IPS DF 6.9 (cell line): ENCODE data around the gene PRICKLE4.
"Not testable (repeated sequence)": the region's sequence is repeated elsewhere in the genome, so short reads cannot be mapped to it uniquely, and the experiment has no call there.

Source experiments
- DNase-seq: peaks from one replicate; pipeline ENCODE4 v3.0.0-alpha.2; 2013; ENCODE audit warnings: low read depth, low spot score
- H3K27ac ChIP-seq: one replicate; pipeline ENCODE4 v1.5.1; 2013; ENCODE audit warnings: low read length, control low read depth
- H3K27me3 ChIP-seq: 2 replicates; pipeline ENCODE4 v1.6.1; 2013; ENCODE audit warnings: mild to moderate bottlenecking, low read length; ENCODE audit not compliant: control insufficient read depth, insufficient read depth
- H3K36me3 ChIP-seq: 2 replicates; pipeline ENCODE4 v1.6.1; 2013; ENCODE audit warnings: low read length; ENCODE audit not compliant: control insufficient read depth, insufficient read depth
- H3K4me1 ChIP-seq: 2 replicates; pipeline ENCODE4 v1.6.1; 2013; ENCODE audit warnings: low read length; ENCODE audit not compliant: control insufficient read depth, insufficient read depth
- H3K4me3 ChIP-seq: 2 replicates; pipeline ENCODE4 v1.5.1; 2013; ENCODE audit warnings: mild to moderate bottlenecking, low read length
- H3K9me3 ChIP-seq: 2 replicates; pipeline ENCODE4 v1.6.1; 2013; ENCODE audit warnings: low read length, inconsistent platforms; ENCODE audit not compliant: control insufficient read depth, insufficient read depth
- WGBS: extraction: QIAGEN DNeasy Blood & Tissue Kit; methylation state at CpG from one replicate; pipeline ENCODE4 v1.1.7; 2013; ENCODE audit warnings: mixed read lengths, missing lambda C conversion rate; ENCODE audit not compliant: insufficient read length, insufficient coverage; 5-methylcytosine and 5-hydroxymethylcytosine counted together

The PRICKLE4 gene

DNA sequence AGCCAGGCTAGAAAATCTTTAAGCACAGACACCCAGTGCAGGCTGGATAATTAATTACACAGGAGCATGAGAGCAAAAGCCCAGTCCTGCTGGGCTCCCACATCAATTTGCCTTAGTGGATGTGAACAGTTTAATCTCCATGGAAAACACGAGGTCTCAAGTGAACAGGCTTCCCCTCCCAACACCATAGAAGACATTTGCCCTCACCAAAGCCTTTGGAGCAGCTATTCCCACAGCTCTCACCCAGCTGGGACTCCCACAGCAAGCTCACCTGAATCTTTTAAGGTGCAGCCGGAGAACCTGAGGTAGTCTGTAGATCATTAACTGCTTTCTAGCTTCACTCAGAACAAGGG is 19.0 kb downstream of the PRICKLE4 start:
- Histone ChIP-seq H3K27me3 (no peaks in the 10 kb centered on the region), H3K36me3 (peaks cover 2% of the 10 kb centered on the region; the same call in 1 of the 2 replicates), H3K27ac (no peak overlapping the region), H3K4me1 (no peaks in the 10 kb centered on the region), H3K9me3 (no peaks in the 10 kb centered on the region), H3K4me3 (no peak overlapping the region)
- no peak for DNase-seq
- whole genome bisulfite sequencing, result no CpG with 5 or more reads among the region's 2 CpGs

DNA sequence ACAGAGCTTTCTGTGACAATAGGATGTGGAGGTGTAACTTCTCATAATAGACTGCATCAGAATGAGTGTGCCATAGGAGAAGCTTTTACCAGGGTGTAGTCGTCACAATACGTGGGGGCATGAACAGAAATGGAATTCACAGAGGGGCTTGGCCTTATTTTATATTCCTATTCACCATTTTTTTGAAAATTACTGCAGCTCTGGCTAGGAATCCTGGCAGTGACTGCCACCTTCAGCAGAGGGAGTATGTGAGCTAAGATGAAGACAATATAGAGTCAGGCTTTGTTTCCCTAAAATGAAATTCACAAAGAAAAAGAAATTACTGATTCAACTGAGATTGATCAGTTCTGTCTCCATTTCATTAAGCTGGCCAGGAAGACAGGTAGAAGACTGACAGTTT is 20.8 kb downstream of the PRICKLE4 start:
- H3K27me3 ChIP-seq, result no peaks in the 10 kb centered on the region
- H3K4me1 ChIP-seq, result no peaks in the 10 kb centered on the region
- H3K27ac ChIP-seq, result no peak overlapping the region
- H3K4me3 ChIP-seq, result no peak overlapping the region
- no peaks in the 10 kb centered on the region for H3K9me3 ChIP-seq
- H3K36me3 ChIP-seq, result peaks cover 7% of the 10 kb centered on the region
- no CpG with 5 or more reads among the region's 2 CpGs for WGBS
- no peak for DNase-seq

DNA sequence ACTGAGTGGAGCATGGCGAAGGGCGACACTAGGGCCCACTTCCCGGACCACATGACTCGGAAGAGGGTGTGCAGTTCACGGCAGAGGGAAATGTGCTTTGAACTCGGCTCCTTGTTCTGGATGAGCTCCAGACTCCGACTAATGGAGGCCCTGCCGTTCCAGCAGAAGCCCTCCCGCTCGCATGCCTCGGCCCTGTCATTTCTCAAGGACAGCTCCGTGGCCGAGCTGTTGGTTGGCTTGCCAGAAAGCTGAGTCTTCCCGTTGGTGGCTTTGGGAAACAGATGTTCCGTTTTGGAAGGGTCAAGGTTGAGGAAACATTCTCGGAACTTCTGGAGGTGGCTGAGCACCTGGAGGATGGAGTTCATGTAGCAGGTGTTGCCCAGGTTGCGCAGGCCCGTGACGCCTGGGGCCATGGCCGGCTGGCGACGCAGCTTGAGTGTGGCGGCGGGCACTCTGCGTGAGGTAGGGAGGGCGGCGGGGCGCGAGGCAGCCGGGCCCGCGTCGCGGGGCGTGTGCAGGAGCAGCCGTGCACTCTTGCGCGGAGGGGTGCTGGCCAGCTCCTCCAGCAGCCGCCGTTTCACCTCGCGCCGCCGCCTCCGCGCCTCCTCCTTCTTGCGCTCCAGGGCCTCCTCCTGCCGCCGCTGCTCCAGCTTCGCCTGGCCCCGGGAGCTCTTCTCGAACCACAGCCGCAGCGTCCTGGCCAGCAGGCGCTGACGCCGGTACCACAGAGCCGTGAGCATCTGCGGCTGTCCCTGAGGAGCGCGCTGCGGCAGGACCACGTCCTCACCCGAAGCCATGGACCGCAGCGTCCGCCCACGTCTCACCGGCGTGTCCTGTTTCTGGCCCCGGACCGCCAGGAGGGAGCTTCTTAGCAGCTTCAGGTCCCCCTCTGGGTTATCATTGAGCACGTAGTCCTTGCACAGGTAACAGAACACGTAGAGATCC is 25.5 kb downstream of the PRICKLE4 start:
- Histone ChIP-seq H3K4me1 (no peaks in the 10 kb centered on the region), H3K9me3 (no peaks in the 10 kb centered on the region), H3K4me3 (no peak overlapping the region), H3K27ac (no peak overlapping the region), H3K36me3 (peaks cover 7% of the 10 kb centered on the region), H3K27me3 (no peaks in the 10 kb centered on the region)
- no CpG with 5 or more reads among the region's 74 CpGs for WGBS
- DNase-seq, result no peak

GRCh38 chr6:41811095-41811494 is 30.5 kb downstream of the PRICKLE4 start:
- no peaks in the 10 kb centered on the region for H3K27me3 ChIP-seq
- no peak overlapping the region for H3K27ac ChIP-seq
- WGBS, result no CpG with 5 or more reads among the region's 3 CpGs
- H3K4me1 ChIP-seq, result no peaks in the 10 kb centered on the region
- H3K4me3 ChIP-seq, result no peak overlapping the region
- DNase-seq, result no peak
- no peaks in the 10 kb centered on the region; the same call in 1 of the 2 replicates for H3K36me3 ChIP-seq
- H3K9me3 ChIP-seq, result no peaks in the 10 kb centered on the region

GRCh38 chr6:41811946-41812345 is 31.4 kb downstream of the PRICKLE4 start:
- not testable (repeated sequence) for H3K4me3 ChIP-seq, H3K4me1 ChIP-seq, H3K9me3 ChIP-seq, H3K27me3 ChIP-seq, H3K27ac ChIP-seq, DNase-seq, H3K36me3 ChIP-seq
- no CpG with 5 or more reads among the region's 13 CpGs for WGBS

- no peak for DNase-seq
- no peaks in the 10 kb centered on the region for H3K27me3 ChIP-seq
- no CpG with 5 or more reads among the region's 2 CpGs for WGBS
Observed at GRCh38 chr6:41813469-41813868, 32.9 kb downstream of the PRICKLE4 start.

GRCh38 chr6:41813956-41814355 is 33.4 kb downstream of the PRICKLE4 start:
- Histone ChIP-seq H3K36me3 (no peaks in the 10 kb centered on the region), H3K4me1 (no peaks in the 10 kb centered on the region), H3K27ac (no peak overlapping the region), H3K9me3 (no peaks in the 10 kb centered on the region), H3K4me3 (no peak overlapping the region), H3K27me3 (no peaks in the 10 kb centered on the region)
- DNase-seq, result no peak
- WGBS, result no CpG with 5 or more reads among the region's 2 CpGs

More at GRCh38 chr6:41813469-41813868, 32.9 kb downstream of the PRICKLE4 start:
- no peaks in the 10 kb centered on the region for H3K9me3 ChIP-seq
- no peaks in the 10 kb centered on the region for H3K4me1 ChIP-seq
- H3K27ac ChIP-seq, result no peak overlapping the region
- no peak overlapping the region for H3K4me3 ChIP-seq
- no peaks in the 10 kb centered on the region for H3K36me3 ChIP-seq

DNA sequence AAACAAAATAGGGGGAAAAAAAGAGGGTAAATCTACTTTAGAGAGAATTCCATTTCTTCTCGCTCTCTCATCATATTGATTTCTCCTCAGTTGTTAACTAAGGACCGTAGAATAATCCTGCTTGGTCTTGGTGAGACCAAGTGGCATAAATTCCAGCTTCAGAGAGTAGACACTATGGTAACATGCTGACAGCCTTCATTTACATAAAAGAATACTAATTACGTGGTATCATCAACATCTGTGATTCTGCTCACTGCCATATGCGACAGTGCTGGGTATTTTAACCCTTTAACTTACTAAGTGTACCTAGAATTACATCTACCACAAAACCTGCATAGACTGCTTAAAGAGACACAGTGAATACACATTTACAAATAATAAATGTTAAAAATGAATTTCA is 34.0 kb downstream of the PRICKLE4 start:
- Histone ChIP-seq H3K4me3 (no peak overlapping the region), H3K27me3 (no peaks in the 10 kb centered on the region), H3K4me1 (no peaks in the 10 kb centered on the region), H3K27ac (no peak overlapping the region), H3K9me3 (no peaks in the 10 kb centered on the region), H3K36me3 (no peaks in the 10 kb centered on the region)
- DNase-seq, result no peak
- no CpG with 5 or more reads among the region's 4 CpGs for WGBS

GRCh38 chr6:41815587-41815986 is 35.0 kb downstream of the PRICKLE4 start:
- no peaks in the 10 kb centered on the region for H3K4me1 ChIP-seq
- DNase-seq, result no peak
- no peaks in the 10 kb centered on the region for H3K36me3 ChIP-seq
- no peaks in the 10 kb centered on the region for H3K27me3 ChIP-seq
- no peak overlapping the region for H3K27ac ChIP-seq
- no CpG with 5 or more reads among the region's 1 CpG for WGBS
- H3K4me3 ChIP-seq, result no peak overlapping the region
- H3K9me3 ChIP-seq, result no peaks in the 10 kb centered on the region

DNA sequence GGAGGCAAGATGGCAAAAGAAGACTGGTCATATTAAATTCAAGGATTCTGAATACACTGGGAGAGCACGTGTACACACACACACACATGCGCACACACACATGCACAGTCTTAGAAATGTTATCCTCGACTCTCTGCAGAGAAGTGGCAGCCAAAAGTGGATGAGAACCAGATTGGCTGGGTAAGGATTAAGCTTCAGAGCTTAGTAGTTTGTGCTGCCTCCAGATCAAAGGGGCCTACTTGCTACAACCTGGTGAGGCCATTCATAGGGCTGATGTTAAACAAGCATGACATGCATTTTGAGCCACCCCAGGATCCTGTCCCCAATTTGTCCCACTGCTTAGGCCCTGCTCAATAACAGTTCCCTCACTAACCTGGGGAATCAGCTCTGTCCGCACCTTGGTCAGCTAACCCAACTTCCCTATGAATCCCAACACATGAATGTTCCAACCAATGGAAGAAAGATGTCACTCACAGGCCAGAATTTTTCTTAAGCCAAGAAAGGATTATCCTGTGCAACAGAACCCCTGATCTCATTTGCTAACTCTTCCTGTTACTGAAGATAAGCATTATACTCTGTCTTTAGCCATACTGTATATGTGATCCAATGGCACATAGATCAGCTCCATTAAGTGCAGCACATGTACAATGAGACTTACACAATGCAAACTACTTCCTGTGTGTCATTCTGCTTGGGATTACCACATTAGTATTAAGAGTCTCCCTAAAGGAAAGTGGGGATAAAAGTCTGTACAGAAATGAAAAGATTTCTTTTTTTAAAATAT is 37.9 kb downstream of the PRICKLE4 start:
- Histone ChIP-seq H3K4me1 (no peaks in the 10 kb centered on the region), H3K27ac (no peak overlapping the region), H3K9me3 (no peaks in the 10 kb centered on the region), H3K36me3 (no peaks in the 10 kb centered on the region), H3K27me3 (no peaks in the 10 kb centered on the region), H3K4me3 (no peak overlapping the region)
- no peak for DNase-seq
- no CpG with 5 or more reads among the region's 4 CpGs for WGBS
